Myocyte (in vitro differentiated cells): ENCODE measurements around the gene TAS1R1. TPM values are rescaled to one million over a fixed set of nuclear protein-coding genes. Genes with fewer than 3 reads are reported as not detected.
"Not testable (repeated sequence)": the region's sequence is repeated elsewhere in the genome, so short reads cannot be mapped to it uniquely, and the experiment has no call there.

Source experiments
- DNase-seq: peaks from one replicate; pipeline ENCODE4 v3.0.0-alpha.2; 2012; ENCODE audit warnings: low read depth
- total RNA-seq: library from RNA; depleted of rRNA; stranded (reverse); fragments of >200 nt; gene quantifications from 2 replicates; pipeline ENCODE4 v1.2.3, GENCODE V29; 2014

TAS1R1 gene
- total RNA-seq, 1 donor from 2014 or later, result 7.5 TPM

DNA sequence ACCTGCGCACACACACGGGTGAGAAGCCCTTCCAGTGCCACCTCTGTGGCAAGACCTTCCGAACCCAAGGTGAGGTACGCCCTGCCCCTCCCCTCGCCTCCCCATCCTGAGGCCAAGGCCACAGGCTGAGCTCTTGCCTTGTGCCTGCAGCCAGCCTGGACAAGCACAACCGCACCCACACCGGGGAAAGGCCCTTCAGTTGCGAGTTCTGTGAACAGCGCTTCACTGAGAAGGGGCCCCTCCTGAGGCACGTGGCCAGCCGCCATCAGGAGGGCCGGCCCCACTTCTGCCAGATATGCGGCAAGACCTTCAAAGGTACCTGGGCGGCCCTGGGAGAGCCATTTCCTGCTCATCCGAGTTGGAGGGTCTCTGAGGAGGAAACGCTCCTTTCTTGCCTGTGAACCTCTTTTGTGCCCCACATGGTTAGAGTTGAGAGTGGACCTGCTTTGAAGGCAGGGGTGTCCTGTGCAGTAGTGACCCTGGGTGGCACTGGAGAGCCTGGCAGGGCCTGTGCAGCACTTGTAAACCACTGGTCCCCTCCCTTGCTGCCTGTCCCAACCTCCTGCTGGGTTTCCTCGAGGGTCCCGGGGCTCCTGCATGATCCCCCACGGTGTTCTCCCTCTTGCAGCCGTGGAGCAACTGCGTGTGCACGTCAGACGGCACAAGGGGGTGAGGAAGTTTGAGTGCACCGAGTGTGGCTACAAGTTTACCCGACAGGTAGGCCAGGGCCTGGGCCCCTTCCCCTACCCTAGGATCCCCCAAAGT, 33.2 kb downstream of the TAS1R1 start:
- DNase-seq, result no peak

DNA sequence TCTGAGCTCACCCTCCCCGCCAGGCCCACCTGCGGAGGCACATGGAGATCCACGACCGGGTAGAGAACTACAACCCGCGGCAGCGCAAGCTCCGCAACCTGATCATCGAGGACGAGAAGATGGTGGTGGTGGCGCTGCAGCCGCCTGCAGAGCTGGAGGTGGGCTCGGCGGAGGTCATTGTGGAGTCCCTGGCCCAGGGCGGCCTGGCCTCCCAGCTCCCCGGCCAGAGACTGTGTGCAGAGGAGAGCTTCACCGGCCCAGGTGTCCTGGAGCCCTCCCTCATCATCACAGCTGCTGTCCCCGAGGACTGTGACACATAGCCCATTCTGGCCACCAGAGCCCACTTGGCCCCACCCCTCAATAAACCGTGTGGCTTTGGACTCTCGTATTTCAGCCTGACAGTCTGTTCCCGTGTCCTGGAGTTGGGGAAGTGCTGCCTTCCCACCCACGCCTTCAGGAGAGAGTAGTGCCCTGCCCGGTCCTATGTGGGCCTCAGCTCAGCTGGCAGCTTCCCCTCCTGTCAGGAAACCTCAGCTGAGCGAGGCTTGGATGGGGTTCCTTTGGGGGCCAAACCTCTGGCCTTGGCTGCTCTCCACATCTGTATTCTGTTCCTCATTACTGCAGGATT, 33.9 kb downstream of the TAS1R1 start:
- peak; percentile 92 for DNase-seq

DNA sequence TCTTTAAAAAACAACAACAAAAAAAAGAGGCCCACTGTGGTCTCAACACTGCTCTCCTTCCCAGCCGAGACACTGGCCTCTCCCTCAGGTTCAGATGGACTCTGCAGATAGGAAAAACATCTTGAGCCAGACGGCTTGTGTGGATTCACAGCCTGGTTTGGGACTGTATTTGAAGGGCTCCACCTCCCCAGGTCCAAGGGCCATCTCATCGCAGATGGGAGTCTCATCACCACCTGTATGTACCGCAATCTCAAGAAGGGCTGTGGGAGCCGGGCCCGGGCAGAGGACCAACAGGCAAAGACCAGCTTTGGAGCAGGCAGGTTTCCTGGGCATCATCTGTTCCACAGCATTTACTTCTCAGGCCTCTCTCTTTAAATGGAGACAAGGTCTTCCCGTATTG, 34.9 kb downstream of the TAS1R1 start:
- no peak for DNase-seq

DNA sequence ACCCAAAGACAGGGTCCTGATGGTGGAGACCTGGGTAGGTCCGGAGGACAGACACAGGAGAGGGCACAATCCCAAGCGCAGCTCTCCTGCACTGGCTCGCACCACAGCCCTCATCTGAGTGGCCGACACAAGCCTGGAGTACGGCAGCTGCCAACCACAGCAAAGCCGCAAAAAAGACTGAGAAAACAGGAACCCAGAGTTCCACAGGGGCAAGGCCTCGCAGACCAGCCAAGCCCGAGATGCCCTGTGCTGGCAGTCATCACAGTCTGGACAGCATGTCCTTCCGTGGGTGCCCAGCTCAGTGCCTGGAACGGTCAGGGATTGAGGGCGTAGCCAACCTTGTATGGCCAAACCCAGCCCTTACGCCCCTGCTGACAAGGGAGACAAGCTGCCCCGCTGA, 36.1 kb downstream of the TAS1R1 start:
- DNase-seq, result peak; percentile 35

DNA sequence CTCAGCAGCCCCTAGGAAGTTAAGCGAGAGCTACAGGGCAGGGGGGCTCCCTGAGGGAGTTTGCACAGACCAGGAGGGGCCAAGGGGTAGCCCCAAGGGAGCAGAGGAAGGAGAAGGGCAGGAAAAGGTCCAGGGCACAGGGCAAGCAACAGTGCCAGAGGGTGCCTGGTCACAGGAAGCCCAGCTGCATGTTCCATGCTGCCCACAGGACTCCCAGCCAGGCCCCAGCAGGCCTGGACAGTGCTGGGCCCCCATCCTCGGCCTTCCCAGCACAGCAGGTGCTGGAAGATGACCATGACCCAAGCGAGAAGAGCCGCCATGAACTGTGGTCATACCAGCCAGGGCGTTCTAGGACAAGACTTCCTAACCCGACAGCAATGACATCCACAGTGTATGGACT, 36.5 kb downstream of the TAS1R1 start:
- peak; percentile 71 for DNase-seq

DNA sequence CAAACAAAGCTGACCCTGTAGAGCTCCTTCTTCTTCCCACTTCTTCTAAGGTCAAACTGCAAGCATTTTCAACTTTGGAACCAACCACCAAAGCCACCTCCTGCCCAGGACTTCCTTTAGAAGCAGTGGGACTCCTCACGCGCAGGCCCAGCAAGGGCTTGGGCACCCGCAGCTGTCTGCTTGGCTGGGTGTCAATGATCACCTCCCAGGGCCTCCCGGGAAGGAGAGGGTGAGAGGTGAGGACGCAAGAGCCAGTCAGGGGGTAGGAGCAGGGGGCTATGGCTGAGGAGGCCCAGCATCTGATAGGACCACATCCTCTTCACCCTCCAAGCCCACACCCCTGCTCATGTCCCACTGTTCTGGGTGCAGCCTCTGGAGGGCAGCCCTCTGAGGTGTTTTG, 37.3 kb downstream of the TAS1R1 start:
- peak; percentile 59 for DNase-seq

DNA sequence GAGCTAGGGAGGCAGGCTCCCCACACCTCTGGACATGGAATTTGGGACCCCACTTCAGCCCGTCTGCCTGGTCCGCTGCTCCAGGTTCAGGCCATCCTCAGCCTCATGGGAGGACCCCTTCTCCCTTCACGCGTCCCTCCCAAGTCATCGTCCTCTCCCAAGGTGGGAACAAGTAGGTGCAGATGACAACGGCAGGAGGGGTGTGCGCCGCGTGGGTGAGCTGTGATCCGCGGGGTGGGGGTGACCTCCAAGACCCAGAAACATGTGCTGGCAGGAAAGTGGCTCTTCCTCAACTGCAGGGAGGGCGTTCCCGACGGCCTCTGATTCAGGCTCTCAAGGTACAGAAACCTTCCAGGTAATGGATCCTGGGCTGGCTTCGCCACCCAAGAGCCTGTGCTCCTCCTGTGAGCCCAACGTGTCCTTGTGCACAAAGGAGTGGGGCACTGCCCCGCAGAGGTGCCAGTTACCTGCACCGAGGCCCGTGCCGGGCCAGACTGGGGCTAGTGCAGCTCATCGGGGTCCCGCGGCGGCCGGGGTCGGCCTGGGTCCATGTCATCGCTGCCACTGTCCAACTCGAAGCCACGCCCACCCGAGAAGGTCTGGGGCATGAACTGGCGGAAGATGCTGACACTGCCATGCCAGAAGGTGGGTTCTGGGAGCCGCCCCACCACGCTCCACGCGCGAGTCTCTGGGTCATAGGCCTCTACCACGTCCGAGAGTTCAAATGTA, 37.9 kb downstream of the TAS1R1 start:
- DNase-seq, result no peak

DNA sequence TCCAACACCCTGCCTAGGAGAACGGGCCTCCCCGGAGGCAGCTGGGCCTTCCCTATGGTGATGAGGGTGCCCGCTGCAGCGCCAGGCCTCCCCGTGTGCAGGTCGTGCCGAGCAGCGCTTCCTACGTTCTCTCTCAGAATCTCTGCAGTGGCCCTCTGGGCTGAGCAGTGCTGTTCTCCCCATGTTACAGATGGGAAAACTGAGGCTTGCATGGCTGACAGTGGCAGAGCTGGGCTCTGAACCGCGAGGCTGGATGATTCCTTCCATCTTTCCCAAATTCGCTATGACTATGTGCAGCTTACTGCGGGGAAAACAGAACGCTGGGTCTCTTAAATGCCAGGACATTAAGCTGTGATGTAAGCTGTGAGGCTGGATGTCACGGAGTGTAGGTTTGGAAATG, 38.7 kb downstream of the TAS1R1 start:
- DNase-seq, result no peak

DNA sequence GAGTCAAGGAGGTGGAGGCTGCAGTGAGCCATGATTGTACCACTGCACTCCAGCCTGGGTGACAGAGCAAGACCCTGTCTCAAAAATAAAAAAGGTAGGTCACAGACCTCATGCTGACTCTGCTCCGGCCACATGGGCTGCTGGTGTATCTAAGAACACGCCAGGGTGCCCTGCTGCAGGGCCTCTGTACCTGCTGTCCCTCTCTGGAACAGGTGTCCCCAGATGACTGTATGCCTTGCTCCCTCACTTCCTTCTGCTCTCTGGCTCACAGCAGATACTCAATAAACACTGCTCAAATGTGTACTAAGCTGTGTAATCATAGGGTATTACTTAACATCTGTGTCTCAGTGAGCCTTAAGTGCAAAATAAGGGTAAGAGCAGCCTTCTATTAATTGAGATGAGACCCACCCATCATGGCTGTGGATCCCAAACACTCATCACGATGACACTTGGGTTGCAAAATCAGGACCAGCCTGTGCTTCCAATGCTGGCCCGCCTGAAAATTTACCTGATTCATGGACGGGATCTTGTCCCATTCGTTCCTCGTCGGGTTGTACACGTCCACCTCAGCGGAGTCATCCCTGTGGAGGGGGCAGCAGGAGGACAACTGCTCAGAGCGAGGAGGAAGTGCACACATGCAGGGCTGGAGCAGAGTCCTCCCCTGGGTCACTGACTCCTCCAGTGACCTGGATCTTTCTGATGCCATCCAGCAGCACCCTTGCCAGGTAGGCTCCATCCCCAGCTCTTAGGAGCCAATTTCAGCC, 40.1 kb downstream of the TAS1R1 start:
- no peak for DNase-seq

DNA sequence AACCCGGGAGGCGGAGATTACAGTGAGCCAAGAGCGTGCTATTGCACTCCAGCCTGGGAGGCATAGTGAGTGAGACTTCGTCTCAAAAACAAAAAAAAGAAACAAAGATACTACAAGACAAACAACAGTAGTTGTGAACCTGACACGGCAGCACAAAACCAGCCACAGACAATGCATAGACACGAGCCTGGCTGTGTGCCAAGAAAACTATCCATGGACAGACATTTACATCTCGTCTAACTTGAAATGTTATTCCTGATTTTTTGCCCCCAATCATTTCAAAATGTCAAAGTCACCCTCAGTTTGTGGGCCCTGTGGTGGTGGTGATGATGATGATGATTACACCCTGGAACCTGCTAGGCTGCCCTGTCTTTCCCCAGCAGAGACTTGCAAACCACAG, 41.2 kb downstream of the TAS1R1 start:
- DNase-seq, result no peak

DNA sequence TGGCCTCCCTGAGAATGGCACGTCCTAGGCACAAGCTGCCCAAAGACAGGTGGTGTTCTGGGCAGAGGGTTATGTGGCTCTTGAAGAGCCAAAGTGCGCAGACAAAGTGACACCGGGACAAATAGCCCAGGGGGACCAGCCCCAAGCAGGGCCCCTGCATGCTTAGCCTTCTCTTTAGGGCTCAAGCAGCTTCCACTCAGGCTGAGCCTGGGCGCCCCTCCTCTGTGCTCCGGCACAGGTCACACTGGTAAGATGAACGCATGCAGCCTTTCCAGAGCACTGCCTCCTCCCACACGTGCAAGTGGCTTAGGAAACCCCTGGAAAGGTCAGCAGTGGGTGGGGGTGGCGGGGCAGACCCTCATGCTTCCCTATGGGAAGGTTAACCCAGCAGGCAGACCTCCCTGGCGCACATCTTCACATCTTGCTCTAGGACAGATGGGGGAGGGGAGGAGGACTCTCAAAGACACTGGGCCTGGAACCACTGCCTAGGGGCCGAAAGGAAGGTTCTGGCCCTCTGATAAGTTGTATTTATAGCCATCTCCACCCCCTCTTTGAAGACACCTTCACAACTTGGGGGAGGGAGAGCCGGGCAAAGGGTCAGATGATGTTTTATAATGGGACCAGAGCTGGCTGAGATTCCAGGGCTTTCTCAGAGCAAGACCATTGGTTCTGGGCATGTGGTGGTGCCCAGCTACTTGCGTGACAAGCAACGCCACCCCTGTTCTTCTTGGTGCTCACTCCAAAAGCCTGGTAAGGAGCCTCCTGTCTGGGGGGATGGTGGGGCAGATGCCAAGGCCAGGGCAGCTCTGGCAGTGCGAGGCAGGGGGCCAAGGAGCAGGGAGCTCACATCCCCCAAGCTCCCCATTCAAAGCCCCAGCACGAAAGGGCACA, 42.0 kb downstream of the TAS1R1 start:
- no peak for DNase-seq

DNA sequence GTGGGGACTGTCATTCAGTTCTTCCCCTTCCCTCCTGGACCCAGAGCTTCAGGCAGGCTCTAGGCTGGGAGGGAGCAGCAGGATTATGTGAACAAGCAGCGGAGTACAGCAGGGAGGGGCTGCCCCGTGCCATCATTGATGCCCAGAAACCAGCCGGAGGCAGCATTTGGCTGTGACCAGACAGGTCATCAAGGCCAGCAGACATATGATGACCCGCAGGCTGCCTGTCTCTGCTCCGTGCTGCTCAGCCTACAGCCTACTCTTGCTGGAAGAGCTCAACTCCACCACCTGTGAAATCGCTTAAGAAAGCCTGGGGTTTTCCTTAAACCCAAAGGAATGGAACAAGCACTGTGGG, 42.6 kb downstream of the TAS1R1 start:
- DNase-seq, result no peak

DNA sequence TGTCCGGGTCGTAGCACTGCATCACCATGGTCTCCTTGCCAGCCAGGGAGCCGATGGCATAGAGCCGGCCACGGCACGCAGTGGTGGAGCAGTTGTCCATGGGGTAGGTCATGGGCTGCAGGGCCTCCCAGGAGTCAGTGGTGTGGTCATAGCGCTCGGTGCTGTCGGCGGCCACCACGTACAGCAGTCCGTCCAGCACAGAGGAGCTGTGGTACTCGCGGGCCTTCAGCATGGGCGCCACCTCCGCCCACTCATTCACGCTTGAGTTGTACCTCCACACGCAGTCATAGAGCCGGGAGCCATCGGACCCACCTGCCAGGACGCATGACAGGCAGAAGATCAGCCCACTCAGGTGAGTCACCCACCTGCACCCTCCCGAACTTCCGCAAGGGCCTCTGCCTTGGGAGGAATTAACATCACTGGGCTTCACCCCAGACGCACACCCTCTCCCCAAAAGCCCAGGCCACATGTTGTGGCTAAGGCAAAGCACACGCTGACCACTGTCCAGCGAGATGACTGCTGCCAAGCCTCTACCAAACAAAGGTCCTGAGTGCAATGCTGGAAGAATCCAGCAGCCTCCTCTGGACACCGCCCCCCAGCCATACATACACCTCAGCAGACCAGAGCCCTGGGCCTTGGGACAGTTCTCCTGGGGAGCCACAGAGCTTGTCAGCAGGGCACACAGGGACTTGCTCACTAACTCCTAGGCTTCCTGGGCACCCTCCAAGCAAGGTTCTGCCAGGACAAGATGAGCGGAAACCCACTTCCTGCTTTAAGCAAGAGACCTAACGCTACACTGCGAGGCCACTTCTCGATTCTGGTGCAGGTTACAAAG, 44.3 kb downstream of the TAS1R1 start:
- DNase-seq, result peak; percentile 57

DNA sequence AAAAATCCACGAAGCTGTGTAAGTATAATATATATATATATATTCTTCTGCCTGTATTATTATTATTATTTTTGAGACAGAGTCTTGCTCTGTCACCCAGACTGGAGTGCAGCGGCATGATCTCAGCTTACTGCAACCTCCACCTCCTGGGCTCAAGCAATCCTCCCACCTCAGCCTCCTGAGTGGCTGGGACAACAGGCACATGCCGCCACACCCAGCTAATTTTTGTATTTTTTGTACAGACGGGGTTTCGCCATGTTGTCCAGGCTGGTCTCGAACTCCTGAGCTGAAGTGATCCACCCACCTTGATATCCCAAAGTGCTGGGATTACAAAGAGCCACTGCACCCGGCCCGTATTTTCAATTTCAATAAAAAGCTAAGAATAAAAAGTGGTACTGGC, 44.9 kb downstream of the TAS1R1 start:
- not testable (repeated sequence) for DNase-seq

DNA sequence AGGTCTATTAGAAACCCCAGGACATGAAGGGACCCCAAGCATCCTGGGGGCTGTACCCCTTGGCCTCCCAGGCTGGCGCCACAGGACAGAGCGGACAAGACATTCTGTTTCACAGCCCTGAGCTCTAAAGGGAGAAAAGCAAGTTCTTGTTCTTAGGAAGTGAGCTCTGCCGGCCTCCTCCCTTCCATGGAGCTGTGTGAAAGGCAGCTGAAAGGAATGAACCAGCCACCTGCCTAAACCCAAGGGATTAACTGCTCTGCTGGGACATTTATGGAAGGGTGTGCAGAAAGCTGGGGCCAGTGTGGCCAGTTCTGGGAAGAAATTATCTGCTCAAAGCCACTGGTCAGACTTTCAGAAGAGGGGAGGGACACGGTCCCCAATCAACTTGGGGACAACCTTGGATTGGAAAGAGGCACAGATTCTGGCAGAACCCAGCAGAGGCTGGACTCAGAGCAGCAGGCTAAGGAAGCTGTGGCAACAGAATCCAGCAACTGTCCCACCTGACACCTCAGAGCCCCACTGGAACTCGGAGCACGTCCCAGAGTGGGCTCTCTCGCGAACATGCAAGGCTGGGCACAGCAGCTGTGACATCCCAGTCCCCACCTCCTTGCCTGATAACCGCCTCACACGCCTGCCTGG, 45.4 kb downstream of the TAS1R1 start:
- peak; percentile 78 for DNase-seq

DNA sequence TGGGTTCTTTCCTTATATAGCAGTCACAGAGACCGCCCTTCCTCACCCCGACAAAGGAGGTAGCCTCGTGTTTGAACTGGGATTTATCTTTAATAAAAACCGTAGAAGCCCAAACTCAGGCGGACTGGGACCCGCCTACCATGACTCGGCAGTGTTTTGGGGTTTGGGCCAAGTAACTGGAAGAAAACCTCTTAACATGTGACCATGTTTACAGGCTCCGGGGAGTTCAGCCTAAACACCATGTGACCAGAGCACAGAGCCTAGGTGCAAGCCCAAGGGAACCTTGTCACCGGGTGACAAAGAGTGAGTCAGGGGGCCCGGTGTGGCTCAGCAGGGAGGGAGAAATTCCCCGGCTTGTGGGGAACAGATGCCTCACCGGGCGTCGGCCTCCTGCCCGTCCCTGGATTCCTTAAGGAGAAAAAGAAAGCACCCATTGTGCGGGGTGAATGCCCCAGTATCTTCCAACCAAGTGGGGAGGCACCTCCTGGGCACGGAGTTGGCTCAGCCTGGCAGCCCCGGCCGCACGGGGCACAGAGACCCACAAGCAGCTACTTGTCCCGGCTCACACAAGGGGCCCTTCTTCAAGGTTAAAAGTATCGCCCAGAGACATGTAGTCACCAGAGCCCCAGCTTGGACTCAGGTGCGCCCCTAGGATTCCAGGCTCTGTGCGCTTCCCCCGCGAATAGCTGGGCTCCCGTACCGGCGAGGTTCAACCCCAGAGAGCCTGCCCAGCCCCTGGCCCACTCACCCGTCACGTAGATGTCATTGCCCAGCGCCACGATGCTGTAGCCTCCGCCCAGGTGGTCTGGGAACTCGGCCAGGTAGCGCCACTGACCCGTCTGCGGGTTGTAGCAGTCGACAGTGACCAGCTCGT, 46.2 kb downstream of the TAS1R1 start:
- DNase-seq, result peak; percentile 92

DNA sequence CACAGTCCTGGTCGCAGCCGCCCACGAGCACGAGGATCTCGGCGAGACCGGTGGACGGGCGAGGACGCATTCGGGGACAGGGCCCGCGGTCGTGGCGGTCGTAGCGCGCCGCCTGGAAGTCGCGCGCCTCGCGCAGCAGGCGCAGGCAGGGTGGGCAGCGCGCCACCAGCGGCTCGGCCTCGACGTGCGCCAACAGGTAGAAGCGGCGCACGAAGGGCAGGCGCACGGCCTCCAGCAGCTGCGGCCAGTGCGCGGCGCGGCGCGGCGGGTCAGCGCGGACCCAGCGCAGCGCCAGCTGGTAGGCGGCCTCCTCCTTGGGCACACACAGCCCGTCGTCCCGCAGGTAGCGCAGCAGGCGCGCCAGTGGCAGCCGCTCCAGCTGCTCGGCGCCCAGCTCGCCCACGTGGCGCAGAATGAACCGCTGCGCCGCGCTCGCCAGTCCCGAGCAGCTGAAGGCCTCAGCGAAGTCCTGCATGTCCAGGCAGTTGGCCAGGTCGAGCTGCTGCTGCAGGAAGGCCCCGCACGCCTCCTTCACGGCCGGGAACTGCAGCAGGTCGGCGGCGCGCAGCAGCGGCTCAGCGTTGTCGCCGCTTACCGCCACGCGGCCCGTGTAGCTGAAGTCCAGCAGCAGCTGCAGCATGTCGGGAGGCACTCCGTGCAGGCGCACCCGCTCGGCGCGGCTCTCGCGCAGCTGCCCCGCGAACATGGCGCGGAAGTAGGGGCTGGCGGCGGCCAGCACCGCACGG, 47.0 kb downstream of the TAS1R1 start:
- DNase-seq, result peak; percentile 62
